Hepatocyte (in vitro differentiated cells): ENCODE results near the gene GPC2.

Experiments
- CTCF ChIP-seq: fragments of 200-600 bp; sonication (generic); IDR thresholded peaks from 2 replicates; pipeline ENCODE4 v1.5.1; 2016; ENCODE audit warnings: antibody characterized with exemption, mild to moderate bottlenecking; ENCODE audit not compliant: poor library complexity
- EZH2 ChIP-seq: fragments of 200-600 bp; sonication (generic); IDR thresholded peaks from 2 replicates; pipeline ENCODE4 v1.6.1; 2016; ENCODE audit warnings: antibody characterized with exemption, mild to moderate bottlenecking, borderline replicate concordance
- EZH2phosphoT487 ChIP-seq: fragments of 200-600 bp; sonication (generic); IDR thresholded peaks from one replicate; pipeline ENCODE4 v1.6.1; 2018; ENCODE audit warnings: antibody characterized with exemption, mild to moderate bottlenecking, low read depth, moderate library complexity; ENCODE audit not compliant: unreplicated experiment, severe bottlenecking

DNA sequence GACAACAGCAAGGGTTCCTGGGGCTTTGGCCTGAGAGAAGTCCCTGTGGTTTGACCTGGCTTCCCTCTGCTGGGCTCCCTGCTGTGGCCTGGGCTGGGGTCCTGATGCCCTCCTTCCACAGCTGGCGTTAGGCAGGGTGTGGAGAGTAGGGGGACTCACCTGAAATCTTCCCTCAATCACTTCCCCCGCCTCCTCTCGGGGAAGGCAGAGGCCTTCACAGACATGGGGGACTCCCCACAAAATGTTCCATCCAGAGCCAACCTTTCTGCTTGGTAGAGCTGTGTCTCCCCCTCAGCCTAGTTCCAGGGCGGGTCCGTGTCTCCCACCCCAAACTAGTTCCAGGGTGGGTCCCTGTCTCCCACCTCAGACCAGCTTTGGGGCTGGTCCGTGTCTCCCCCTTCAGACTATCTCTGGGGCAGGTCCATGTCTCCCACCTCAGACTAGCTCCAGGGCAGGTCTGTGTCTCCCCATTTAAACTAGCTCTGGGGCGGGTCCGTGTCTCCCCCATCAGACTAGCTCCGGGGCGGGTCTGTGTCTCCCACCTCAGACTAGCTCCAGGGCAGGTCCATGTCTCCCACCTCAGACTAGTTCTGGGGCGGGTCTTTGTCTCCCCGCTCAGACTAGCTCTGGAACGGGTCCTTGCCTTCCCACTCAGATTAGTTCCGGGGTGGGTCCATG lies 44.7 kb upstream of the GPC2 start:
- TF ChIP-seq CTCF (no peak), EZH2phosphoT487 (no peak), EZH2 (no peak)
